Astrocyte of the hippocampus (primary cell): ENCODE measurements around the gene DDX10.

Experiments used
- DNase-seq: peaks from one replicate; pipeline ENCODE4 v3.0.0; 2011; ENCODE audit warnings: low read depth, low spot score

DDX10 gene

DNA sequence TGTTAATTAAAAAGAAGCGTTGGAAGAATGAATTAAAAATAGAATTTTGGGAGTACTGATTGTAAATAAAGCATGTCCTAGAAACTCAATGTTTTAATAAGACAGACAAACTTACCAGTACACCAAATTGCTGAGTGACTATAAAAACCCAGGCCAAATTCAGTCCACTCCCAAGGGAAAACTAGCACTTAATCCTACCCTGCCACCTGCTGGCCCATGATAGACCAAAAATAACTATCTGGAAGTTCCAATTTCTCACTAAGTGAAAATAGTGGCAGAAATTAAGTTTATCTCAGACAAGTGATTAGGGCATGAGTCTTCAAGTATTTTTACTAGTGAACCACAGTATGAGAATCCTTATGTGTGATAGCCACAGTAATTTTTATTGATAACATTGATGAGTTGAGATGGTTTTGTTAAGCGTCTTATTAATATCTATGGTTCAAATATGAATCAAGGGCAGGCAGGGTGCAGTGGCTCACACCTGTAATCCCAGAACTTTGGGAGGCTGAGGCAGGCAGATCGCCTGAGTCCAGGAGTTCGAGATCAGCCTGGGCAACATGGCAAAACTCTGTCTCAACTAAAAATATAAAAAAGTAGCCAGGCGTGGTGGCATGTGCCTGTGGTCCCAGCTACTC is 9.8 kb upstream of the DDX10 start:
- DNase-seq = peak; percentile 72

DNA sequence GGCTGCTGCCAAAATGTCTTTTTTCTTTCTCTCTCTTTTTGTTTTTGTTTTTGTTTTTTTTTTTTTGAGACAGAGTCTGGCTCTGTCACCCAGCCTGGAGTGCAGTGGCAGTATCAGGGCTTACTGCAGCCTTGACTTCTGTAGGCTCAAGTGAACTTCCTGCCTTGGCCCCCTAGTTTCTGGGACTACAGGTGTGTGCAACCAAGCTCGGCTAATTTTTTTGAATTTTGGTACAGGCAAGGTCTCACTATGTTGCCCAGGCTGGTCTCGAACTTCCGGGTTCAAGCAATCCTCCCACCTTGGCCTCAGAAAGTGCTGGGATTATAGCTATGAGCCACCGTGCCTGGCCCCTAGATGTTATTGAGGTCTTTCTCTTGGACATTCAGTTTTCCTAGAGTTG is 2.2 kb upstream of the DDX10 start:
- no peak for DNase-seq

DNA sequence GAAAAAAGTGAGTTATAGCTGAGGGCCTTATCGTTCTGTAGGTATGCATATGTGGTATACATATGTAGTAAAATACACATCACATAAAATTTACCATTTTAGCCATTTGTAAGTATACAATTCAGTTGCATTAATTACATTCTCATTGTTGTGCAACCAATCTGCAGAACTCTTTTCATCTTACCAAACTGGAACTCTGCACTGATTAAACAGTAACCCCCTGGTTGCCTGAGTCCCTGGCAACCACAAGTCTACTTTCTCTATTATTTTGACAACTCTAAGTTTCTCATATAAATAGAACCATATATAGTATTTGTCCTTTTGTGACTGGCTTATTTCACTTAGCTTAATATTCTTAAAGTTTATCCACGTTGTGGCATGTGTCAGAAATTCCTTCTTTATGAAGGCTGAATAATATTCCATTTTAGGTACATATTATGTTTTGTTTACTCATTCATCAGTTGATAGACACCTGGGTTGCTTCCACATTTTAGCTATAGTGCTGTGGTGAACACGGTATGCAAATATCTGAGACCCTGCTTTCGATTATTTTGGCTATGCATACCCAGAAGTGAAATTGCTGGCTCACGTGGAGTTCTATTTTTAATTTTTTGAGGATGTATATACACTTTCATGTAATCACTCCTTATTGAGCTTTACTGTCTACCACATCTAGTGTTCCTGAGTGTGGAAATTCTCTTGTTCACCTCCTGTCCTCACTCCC is 1.6 kb upstream of the DDX10 start:
- no peak for DNase-seq

DNA sequence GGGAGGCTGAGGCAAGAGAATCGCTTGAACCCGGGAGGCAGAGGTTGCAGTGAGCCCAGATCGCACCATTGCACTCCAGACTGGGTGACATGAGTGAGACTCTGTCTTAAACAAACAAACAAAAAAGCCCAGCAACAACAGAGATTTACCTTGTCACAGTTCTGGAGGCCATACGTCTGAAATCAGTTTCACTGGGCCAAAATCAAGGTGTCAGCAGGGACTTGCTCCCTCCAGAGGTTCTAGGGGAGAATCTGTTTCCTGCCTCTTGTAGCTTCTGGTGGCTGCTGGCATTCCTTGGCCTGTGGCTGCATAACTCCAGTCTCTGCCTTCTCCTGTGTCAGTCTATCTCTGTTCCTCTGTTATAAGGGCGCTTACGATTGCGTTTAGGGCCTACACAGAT is 1.5 kb downstream of the DDX10 start:
- DNase-seq = no peak

DNA sequence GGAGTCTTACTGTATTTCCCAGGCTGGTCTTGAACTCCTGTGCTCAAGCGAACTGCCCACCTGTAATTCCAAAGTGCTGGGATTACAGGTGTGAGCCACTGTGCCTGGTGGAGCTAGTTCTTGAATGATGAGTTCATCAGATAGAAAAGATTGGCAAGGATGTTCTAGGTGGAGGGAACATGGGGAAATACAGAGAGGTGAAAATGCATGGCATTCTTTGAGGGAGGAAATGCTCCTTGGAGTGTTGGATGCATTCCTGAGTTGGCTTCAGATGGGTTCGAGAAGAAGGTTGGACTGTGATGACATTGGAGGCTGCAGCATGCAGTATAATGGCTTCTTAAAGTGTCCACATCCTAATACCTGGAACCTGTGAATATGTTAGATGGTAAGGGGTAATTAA is 4.4 kb downstream of the DDX10 start:
- DNase-seq = no peak

- no peak for DNase-seq
Observed at GRCh38 chr11:108669711-108670110, 4.8 kb downstream of the DDX10 start.

DNA sequence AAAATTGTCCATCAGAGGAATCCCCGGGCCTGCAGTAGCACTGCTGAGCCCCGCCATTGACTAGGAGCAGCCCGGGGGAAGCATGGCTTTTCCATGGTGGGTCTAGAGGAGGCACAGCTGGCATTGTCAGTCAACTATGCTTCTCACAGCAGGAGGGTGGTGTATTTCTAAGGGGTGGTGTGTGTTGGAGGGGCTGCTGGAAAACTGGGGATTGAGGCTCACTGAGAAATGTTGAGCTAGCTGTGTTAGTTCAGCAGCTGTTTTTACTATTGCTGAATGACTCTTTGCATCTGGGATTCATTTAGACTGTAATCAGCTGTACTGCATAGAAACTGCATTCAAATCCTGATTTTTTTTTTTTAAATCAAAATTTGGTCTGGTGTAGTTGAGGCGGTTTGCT is 5.6 kb downstream of the DDX10 start:
- DNase-seq = no peak

DNA sequence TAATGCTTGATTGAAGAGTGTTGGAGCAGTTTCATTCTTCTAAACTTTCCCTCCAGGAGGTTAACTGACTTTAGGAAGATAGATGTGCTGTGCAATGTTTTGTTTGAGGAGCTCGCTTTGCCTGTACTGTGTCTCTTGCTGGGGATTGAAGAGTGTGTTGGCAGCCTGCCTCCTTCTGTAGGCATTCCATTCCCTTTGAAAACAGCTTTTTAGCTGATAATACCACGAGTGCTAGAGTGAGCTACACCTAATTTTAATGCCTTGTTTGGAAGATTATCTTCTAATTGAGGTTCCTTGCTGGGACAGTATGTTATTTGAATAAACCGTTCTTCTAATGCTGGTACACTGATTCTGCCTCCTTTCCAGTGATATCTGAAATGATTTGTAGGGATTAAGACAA is 7.2 kb downstream of the DDX10 start:
- DNase-seq = peak; percentile 80

GRCh38 chr11:108672786-108673185 is 7.9 kb downstream of the DDX10 start:
- DNase-seq = no peak

DNA sequence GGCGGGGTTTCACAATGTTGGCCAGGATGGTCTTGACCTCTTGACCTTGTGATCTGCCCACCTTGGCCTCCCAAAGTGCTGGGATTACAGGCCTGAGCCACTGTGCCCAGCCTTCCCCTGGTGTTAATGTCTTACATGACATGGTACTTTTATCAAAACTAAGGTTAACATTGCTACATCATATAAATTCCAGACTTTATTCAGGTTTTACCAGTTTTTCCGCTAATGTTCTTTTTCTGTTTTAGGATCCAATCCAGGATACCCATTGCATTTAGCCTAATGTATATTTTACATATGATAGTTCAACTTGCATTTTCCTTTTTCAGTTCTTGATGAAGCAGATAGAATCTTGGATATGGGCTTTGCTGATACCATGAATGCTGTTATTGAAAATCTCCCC is 14.2 kb downstream of the DDX10 start:
- no peak for DNase-seq

DNA sequence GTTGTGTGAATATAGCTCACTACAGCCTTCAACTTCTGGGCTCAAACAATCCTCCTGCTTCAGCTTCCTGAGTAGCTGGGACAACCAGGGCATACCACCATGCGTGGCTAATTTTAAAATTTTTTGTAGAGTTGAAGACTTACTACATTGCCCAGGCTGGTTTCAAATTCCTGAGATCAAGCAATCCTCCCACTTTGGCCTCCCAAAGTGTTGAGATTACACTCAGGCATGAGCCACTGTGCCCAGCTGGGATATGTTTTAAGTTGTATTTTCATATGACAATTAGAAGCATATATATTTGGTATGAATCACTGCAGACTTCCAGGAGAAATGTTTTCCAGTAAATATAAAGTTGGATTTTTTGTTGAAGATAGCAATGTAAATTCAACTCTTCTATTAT is 15.4 kb downstream of the DDX10 start:
- no peak for DNase-seq

- DNase-seq = no peak
Observed at GRCh38 chr11:108685419-108686130, 20.7 kb downstream of the DDX10 start.

DNA sequence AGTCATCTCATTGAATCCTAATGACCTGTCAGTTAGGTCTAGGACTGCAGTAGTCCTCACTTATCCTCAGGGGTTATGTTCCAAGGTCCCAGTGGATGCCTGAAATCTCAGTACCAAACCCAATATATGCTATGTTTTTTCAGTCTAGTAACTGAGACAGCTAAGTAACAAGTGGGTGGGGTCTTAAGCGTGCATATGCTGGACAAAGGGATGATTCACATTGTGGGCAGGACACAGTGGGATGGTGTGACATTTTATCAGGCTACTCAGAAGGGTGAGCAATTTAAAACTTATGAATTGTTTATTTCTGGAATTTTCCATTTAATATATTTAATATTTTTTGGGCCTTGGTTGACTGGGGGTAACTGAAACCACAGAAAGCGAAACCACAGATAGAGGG is 29.0 kb downstream of the DDX10 start:
- peak; percentile 21 for DNase-seq

GRCh38 chr11:108694846-108695245 is 30.0 kb downstream of the DDX10 start:
- no peak for DNase-seq

- peak; percentile 85 for DNase-seq
Observed at GRCh38 chr11:108697872-108698473, 33.1 kb downstream of the DDX10 start.

DNA sequence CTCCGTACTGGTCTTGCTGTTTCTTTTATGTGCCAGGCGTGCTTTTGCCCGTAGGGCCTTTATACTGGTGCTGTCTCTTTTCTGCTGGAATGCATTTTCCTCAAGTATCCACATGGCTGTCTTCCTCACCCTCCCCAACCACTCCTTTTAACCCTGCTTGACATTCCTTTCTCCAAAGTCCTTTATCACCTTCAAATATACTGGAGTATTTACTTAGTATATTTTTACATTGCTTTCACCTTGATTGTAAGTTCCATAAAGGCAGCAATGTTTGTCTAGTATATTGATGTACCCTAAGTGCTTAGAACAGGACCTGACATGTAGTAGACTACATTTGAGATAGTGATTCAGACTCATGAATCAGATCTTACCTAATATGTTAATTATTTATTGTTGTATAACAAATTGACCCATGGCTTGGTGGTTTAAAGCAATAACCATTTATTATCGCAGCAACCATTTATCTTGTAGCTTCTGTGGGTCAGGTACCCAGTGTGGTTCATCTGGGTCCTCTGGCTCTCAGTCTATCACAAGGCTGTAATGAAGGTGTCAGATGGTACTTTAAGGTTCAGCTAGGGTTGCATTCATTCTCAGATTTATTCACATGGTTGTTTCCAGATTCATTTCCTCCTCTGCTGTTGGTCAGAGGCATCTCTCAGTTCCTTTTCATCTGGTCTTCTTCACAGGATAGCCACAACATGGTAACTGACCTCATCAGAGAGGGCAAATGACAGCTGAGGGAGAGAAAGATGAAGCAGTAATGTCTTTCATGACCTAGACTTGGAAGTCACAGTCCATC is 34.2 kb downstream of the DDX10 start:
- DNase-seq = no peak

- DNase-seq = no peak
Observed at GRCh38 chr11:108703916-108704315, 39.0 kb downstream of the DDX10 start.

DNA sequence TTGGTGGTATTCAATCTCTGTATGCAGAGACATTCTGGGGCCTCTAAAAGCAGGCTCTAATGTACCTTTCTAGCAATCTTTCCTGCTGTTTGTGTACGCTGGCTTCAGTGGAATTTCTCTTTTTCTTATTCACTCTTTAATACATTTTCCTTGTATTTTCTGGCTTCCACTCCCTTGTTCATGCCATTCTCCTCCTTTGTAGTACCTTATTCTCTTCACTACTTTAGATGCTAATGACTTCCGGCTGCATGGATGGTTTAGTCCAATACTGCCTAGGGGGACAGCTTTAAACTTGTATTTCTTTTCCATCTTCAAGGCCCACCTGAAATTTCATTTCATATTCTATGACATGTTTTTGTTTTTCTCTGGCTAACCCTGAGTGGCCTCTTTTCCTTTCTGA is 40.2 kb downstream of the DDX10 start:
- no peak for DNase-seq

DNA sequence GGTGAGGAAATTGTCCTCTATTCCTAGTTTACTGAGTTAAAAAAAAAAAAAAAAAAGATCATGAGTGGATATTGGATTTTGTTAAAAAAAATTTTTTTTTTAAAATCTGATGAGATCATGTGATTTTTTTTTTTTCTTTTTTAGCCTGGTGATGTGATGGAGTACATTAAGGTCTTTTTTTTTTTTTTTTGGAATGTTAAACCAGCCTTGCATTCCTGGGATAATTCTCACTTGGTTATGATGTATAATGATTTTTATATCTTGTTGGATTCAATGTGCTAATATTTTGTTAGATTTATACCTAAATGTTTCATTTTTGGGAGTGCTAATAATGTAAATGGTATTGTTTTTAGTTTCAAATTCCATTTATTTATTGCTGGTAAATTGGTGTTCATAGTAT is 43.3 kb downstream of the DDX10 start:
- no peak for DNase-seq

DNA sequence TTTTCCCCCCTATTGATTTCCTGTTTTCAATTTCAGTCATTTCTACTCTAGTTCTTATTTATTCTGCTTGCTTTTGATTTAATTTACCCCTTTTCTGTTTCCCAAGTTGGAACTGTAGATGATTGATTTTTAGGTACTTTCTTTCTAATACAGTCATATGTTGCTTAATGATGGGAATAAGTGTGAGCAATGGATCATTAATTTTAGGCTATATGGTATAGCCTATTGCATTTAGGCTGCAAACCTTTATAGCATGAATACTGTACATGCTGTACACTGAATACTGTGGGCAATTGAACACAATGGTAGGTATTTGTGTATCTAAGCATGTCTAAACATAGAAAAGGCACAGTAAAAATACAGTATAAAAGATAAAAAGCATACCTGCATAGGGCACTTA is 44.9 kb downstream of the DDX10 start:
- no peak for DNase-seq

DNA sequence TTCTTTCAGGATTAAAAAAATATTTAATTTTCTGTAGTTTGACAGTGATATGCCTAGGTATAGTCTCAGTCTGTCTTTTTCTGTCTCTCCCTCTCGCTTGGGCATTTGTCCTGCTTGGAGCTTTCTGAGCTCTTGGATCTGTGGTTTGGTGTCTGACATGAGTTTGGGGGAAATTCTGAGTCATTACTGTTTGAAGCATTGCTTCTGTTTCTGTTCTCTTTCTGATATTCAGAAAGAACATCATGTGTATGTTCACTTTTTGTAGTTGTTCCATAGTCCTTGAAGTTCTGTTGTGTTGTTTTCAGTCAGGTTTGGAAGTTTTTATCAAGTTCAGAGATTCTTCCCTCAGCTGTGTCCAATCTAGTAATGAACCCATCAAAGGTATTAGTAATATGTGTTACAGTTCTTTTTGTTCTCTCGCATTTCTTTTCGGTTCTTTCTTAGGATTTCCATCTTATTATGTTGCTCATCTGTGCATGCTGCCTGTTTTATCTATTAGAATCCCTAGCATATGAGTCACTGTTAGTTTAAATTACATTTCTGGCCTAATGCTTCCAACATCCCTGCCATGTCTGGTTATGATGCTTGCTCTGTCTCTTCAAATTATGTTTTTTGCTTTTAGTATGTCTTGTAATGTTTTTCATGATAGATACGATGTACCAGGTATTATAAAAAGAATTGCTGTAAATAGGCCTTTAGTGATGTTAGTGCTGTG is 48.4 kb downstream of the DDX10 start:
- DNase-seq = peak; percentile 32
